ENCODE data around the gene PLA2G4A. TPM values are rescaled to one million over a fixed set of nuclear protein-coding genes. Genes with fewer than 3 reads are reported as not detected.

PLA2G4A gene
- total RNA-seq, 1 experiment from 2014 or later = 0.07 TPM

- no peak for DNase-seq (ENCODE audit: low spot score)
Measured at GRCh38 chr1:186834399-186834958, 5.7 kb downstream of the PLA2G4A start.

DNA sequence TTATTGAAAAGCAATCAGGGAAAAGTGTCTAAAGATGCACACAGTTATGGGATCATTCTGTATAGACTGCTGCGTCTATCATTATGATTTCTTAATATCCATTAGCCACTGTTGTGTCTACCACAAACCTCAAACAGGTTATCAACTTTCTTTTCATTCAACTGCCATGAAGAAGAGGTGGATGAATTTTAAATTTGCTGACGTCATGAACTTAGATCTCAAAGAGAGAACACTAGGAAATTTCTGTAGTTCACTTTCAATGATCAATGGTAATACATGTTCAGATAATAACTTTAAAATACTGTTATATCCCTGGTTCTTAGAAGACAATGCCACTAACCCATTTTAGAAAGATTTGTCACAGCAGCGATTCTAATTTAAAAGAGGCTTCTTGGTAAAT lies 6.7 kb downstream of the PLA2G4A start:
- DNase-seq (ENCODE audit: low spot score) = no peak

DNA sequence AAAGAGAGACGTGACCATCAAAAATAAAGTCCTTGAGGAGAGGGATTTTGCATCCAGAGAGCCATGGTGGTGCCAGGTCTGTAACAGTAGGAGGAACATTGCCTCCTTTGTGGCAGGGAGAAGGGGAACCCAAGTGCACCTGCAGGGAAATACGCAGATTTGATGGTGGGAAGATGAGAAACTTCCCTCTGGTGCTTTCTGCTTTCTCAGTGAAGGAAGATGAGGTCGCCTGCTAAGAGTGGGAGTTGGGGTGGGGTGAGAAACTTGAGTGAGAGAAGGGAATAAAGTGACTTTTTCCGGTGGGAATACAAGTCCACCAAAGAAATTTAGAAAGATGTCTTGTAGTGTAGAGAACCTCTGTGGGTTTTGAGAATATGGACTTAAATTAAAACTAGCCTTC lies 9.1 kb downstream of the PLA2G4A start:
- DNase-seq (ENCODE audit: low spot score) = no peak

DNA sequence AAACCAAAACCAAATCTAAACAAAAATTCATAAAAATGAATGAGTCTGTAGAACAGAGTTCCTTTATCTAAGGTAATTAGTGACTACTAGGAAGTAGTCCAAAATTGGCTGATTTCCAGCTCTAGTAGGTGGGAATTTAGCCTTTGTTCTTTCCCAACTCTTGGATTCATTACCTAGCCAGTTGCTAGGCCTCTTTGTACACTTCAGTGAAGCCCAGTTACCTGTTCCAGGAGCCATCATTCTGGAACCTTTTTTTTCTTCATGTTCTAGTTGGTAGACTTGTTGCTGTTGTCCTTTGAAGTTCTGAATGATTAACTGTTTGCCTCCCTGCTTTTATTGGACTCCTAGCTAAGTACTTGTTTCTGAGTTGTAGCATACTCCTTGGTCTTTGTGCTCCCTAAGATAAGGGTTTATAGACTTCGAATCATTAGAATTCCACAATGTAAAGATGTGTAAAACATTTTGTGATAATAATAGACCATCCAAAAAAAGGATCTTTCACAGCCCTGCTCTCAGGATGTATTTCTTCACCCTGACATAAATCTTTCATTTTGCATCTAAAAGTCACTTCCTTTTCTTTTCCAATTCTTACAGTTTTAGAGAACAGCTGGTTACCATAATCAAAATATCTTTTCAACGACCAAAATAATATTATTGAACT lies 9.8 kb downstream of the PLA2G4A start:
- DNase-seq (ENCODE audit: low spot score) = no peak

DNA sequence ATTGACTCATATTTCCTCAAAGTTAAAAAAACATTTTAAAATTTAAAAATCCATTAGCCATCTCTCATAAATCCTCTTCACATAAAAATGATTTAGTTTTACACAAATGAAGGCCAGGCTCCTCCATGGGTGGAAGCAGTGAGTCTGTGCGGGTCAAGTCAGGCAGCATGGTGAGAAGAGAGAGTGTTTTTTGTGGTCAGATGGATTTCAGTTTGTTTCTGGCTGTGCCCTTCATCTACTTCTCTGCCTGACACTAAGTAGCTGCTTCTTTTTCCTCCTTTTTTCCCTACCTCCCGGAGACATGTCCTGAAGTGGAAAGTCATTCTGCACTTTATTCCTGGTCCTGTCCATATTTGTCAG lies 10.3 kb downstream of the PLA2G4A start:
- DNase-seq (ENCODE audit: low spot score) = no peak

DNA sequence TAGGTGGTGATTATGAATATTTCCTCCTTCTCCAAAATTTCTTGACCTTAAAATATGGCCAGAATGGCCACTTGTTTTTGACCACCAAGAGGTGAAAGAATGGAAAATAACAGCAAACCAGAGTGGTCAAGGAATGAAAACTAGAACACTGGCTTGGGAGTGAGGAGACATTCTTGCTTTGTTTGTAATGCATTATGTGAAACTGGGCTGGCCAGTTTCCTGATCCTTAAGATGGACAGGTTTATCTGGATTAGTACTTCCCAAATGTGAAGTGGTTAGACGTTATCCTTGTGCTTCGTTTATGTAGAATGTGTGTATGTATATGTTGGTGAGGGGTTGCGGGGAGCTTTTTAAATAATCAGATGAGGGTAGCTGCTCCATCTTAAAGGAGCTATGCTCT lies 12.8 kb downstream of the PLA2G4A start:
- DNase-seq (ENCODE audit: low spot score) = no peak

- no peak for DNase-seq (ENCODE audit: low spot score)
Measured at GRCh38 chr1:186842547-186842946, 13.8 kb downstream of the PLA2G4A start.

DNA sequence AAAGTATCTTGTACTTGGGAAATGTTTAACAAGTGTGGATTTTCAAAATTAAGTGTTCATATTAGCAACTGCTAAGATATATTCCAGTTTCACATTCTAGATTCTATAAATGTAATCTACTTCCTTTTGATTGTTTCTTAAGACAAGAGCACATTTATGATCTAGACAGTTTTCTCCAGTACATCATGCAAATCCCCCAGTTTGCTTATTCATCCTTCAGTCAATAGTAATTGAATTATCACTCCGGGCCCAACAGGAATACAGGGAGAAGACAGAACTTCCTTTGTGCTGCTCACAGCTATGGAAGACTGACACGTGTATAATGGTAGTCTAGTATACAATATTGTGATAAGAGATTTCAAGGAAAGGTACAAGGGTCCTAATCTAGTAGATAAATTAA lies 14.5 kb downstream of the PLA2G4A start:
- DNase-seq (ENCODE audit: low spot score) = no peak

- DNase-seq (ENCODE audit: low spot score) = no peak
Measured at GRCh38 chr1:186843931-186844330, 15.2 kb downstream of the PLA2G4A start.

GRCh38 chr1:186845576-186846210 lies 16.9 kb downstream of the PLA2G4A start:
- DNase-seq (ENCODE audit: low spot score) = no peak

DNA sequence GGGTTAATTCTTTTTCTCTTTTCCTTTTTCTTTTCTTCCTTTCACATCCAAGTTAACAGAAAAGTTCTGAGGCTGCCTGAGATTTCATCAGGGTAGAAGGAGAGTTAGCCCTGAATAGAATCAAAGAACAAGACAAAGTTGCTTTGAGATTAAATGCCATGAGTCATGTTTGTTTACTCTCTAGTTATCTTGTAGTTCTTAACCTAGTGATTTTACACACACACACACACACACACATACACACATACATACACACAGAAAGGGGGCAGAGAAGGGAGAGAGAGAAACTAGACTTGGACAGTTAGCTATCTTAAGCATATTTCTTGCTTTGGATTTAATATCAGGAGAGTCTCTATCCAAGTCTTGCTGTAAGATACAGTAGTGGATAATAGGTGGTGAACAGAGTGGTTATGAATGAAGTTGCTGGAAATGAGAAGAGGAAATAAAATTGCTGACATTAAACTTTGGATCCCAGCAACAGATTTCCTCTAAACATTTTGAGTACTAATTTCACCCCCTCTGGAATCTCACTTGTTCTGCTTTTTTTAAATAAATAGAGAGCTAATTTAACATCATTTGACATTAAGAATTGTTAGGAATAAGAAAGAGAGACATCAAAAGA lies 19.9 kb downstream of the PLA2G4A start:
- DNase-seq (ENCODE audit: low spot score) = peak; percentile 11

DNA sequence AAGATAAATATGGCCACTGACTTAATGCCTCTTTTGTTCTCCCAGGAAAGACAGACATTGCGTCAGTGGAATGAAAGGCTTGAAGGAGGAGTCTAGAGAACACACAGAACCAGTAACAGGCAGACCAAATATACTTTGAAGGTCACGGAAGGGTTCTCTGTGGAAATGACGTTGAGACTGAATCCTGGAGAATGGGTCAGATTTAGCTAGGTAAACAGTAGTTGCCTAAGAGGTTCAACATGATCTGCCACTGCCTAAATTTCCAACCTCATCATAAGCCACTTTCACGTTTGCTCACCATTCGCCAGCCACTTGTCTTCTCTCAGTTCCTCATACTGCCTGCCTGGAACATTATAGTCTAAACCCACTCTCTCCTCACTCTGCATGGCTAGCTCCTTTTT lies 20.5 kb downstream of the PLA2G4A start:
- DNase-seq (ENCODE audit: low spot score) = no peak

- no peak for DNase-seq (ENCODE audit: low spot score)
Measured at GRCh38 chr1:186849826-186850225, 21.1 kb downstream of the PLA2G4A start.

DNA sequence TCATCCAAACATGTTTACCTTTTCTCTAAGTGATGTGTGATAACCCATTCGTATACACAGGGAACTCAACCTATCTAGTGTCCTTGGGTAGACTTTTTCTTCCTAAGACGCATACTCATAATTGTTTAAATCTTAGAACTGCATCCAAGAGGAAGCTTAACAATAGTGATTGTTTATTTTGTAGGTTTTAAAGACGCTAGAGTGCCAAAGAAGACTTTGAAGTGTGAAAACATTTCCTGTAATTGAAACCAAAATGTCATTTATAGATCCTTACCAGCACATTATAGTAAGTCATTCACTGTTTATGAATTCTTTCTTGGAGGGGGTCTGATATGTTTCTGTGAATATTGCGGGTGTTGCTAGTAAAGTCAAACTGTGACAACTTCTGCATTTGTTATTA lies 25.4 kb downstream of the PLA2G4A start:
- DNase-seq (ENCODE audit: low spot score) = no peak

GRCh38 chr1:186858923-186859322 lies 30.2 kb downstream of the PLA2G4A start:
- no peak for DNase-seq (ENCODE audit: low spot score)

- DNase-seq (ENCODE audit: low spot score) = no peak
Measured at GRCh38 chr1:186859995-186860394, 31.2 kb downstream of the PLA2G4A start.

DNA sequence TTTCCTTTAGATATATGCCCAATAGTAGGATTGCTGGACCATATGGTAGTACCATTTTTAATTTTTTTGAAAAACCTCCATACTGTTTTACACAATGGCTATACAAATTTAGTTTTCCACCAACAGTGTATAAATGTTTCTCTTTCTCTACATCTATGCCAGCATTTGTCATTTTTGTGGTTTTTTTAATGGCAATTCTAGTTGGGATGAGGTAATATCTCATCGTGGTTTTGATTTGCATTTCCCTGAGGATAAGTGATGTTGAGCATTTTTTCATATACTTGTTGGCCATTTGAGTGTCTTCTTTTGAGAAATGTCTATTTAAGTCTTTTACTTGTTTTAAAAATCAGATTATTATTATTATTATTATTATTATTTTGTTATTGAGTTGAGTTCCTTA lies 35.5 kb downstream of the PLA2G4A start:
- DNase-seq (ENCODE audit: low spot score) = no peak

DNA sequence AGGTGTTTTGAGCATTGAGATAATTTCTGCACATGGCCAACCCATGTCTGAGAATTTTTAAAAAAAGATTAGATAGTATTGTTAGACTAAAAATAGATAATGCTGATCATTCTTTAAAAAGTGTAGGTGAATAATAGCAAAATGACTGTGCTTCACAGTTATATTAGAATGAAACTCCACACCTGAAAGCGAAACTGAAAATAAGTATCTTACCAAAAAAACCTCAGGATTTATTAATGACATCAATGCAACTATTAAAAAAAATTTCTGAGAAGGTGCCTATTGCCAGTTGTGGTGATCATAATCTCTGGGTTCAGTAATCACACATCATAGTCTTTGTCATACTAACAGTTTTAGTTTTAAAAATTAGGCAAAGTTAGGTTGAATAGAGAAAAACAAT lies 36.5 kb downstream of the PLA2G4A start:
- no peak for DNase-seq (ENCODE audit: low spot score)

DNA sequence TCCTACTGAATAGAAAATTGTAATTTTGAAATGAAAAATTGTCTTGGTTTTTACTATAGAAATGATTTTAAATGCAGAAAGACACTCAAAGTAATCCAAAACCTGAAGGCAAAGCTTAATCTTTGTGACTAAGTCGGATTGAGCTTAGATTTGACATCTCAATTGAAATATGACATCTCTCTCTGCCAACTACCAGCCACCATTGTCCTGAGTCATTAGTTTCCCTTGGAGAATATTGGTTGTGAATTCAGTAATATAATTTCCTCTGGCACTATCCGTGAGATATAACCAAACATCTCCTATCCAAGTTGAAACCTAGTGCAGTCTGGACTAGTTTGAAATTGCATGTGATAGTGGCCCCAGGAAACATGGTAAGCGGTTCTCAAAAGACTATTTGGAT lies 37.1 kb downstream of the PLA2G4A start:
- DNase-seq (ENCODE audit: low spot score) = peak; percentile 23

DNA sequence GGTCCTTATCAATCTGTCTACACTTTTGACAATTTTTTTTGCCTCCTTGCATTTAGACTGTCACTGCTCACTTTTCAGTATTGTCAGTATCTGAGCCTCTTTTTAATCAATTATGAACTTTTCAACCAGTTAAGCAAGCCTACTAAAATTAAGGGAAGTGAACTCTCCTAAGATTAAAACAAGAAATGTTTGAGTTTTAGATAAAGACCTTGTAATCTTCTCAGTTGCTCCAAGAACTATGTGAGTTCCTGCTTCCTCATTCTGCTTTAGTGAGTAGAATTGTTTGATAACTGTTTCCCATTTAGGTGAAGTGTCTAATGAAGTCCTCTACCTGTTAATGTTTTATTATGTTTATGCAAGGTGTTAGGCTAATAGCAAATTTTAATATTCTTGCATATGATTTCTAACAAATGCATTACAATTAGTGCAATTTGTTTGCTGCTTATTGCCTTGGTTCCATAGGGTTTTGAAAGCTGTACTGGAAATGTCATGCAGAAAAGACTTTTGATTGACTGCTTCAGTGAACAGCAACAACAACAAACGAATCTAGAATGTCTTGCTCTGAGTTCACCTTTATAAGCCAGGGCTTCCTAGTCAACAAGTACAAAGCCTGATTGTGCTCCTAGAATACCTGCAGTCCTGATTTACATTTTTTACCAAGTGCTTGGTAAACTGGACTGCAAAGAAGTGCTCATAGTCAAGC lies 40.9 kb downstream of the PLA2G4A start:
- DNase-seq (ENCODE audit: low spot score) = no peak

DNA sequence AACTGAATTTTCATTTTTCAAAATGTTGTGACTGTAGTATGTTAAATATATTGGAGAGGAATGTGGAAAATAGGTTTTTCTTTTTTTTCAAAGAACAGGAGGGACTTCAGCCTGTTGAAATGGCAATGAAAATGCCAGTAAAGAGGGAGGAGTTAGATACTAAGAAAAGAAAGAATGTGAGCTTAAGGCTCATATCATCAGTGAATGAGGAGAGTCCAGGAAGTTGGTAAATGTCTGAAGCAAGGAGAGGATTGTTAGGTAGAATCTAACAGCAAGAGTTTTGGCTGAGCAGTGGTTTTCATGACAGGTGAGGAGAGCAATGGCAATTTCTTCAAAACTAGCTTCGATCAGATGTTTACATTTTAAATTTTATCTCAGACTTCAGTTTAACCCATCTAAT lies 43.0 kb downstream of the PLA2G4A start:
- no peak for DNase-seq (ENCODE audit: low spot score)

- DNase-seq (ENCODE audit: low spot score) = no peak
Measured at GRCh38 chr1:186872291-186872690, 43.5 kb downstream of the PLA2G4A start.

DNA sequence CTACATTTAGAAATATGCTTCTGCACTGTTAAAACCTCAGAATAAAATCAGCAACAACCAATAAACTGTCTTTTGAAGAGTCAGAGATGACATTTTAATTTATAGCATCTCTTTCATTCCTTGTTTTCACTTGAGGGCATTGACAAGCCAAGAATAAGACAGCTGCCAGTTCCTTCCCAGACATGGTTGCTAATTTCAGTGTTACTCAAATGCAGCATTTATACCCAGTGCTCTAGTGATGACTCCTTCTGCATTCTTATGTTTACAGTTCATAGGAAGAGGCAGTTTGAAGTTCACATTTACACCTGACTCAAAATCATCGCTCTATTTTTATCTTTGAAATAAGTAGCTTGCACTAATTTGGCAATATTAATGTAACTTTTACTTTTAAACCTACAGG lies 44.9 kb downstream of the PLA2G4A start:
- DNase-seq (ENCODE audit: low spot score) = no peak

All from A172 (cell line).